CD4-positive, CD25-positive, alpha-beta regulatory T cell (primary cell): ENCODE measurements around the gene KXD1. TPM values are rescaled to one million over a fixed set of nuclear protein-coding genes. Genes with fewer than 3 reads are reported as not detected.
A peak's percentile ranks its signal among the peaks of the same experiment; 100 is the strongest.
"Not testable (repeated sequence)": the region's sequence is repeated elsewhere in the genome, so short reads cannot be mapped to it uniquely, and the experiment has no call there.

Experiments used
- ATAC-seq, 2 donors: fragments of 150-1000 bp; cut with Tn5 transposase; one replicate each; pipeline ENCODE4 v1.10.0; 2021; ENCODE audit warnings: low read depth in 2 of 2, moderate number of reproducible peaks in 2 of 2, moderate library complexity in 1 of 2
- DNase-seq, 3 donors: peaks; one replicate each; pipeline versions ENCODE4 v3.0.0 to v3.0.0-alpha.2; 2012 to 2022; ENCODE audit warnings: mixed read lengths in 1 of 3
- H3K27ac ChIP-seq: one replicate; pipeline ENCODE4 v1.7.0; 2013; ENCODE audit warnings: mild to moderate bottlenecking, low read length; ENCODE audit not compliant: insufficient read depth, poor library complexity, severe bottlenecking
- H3K27me3 ChIP-seq: one replicate; pipeline ENCODE4 v1.7.0; 2013; ENCODE audit warnings: low read length; ENCODE audit not compliant: control insufficient read depth, insufficient read depth
- H3K36me3 ChIP-seq: one replicate; pipeline ENCODE4 v1.7.0; 2013; ENCODE audit warnings: mild to moderate bottlenecking, low read length, moderate library complexity; ENCODE audit not compliant: control insufficient read depth, insufficient read depth
- H3K4me1 ChIP-seq: 2 replicates; pipeline ENCODE4 v1.7.0; 2013; ENCODE audit warnings: mild to moderate bottlenecking, low read length; ENCODE audit not compliant: insufficient read depth, control insufficient read depth, poor library complexity, severe bottlenecking
- H3K4me3 ChIP-seq: one replicate; pipeline ENCODE4 v1.7.0; 2013; ENCODE audit warnings: low read depth, mild to moderate bottlenecking, low read length, moderate library complexity
- H3K9me3 ChIP-seq, 2 experiments: 1 replicate in 1 of 2; 2 replicates in 1 of 2; pipeline ENCODE4 v1.7.0; 2013; ENCODE audit warnings: low read length in 2 of 2, mild to moderate bottlenecking in 1 of 2, moderate library complexity in 1 of 2; ENCODE audit not compliant: control insufficient read depth in 2 of 2
- H3K27ac Mint-ChIP-seq, 3 donors: one replicate each; pipeline ENCODE4 v1.8.0; 2020 to 2022; ENCODE audit warnings: mild to moderate bottlenecking in 3 of 3, mixed read lengths in 3 of 3, moderate library complexity in 2 of 3
- H3K27me3 Mint-ChIP-seq: one replicate; pipeline ENCODE4 v1.8.0; 2022; ENCODE audit warnings: mild to moderate bottlenecking, mixed read lengths
- H3K36me3 Mint-ChIP-seq: one replicate; pipeline ENCODE4 v1.8.0; 2020; ENCODE audit warnings: mixed read lengths
- H3K4me1 Mint-ChIP-seq, 4 donors: one replicate each; pipeline ENCODE4 v1.8.0; 2020 to 2022; ENCODE audit warnings: mixed read lengths in 4 of 4, mild to moderate bottlenecking in 1 of 4
- H3K4me3 Mint-ChIP-seq, 4 donors: one replicate each; pipeline ENCODE4 v1.8.0; 2020 to 2022; ENCODE audit warnings: mild to moderate bottlenecking in 4 of 4, mixed read lengths in 4 of 4, moderate library complexity in 3 of 4
- H3K9me3 Mint-ChIP-seq, 7 donors: one replicate each; pipeline ENCODE4 v1.8.0; 2020 to 2022; ENCODE audit warnings: mixed read lengths in 7 of 7, mild to moderate bottlenecking in 3 of 7, moderate library complexity in 2 of 7
- polyA plus RNA-seq, 4 donors: library from polyadenylated mRNA; unstranded; fragments of 300-500 nt; fragmentation: Illumina TruSeq; gene quantifications; one replicate each; pipeline ENCODE4 v1.2.3, GENCODE V29; 2021
- total RNA-seq: library from RNA; stranded (reverse); gene quantifications from one replicate; pipeline ENCODE4 v1.2.3, GENCODE V29; 2022

The KXD1 gene
- total and polyA plus RNA-seq, 5 donors from 2014 or later = 65.3 to 99.1 (median 90.6) TPM

DNA sequence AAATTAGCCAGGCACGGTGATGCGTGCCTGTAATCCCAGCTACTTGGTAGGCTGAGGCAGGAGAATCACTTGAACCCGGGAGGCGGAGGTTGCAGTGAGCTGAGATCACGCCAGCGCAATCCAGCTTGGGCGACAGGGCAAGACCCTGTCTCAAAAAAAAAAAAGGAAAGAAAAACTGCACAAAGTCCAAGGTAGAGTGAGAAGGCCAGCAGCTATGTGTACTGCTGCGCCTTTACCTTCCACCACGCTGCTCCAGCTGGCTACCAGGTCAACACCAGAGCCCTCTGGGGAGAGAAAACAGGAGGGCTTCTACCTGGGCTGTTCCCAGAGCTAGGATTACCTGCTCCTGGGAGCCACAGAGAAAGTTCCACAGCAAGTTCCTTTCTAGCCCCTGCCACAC is 39.0 kb upstream of the KXD1 start:
- no peaks in the 10 kb centered on the region for H3K27me3 ChIP-seq
- no peak overlapping the region for H3K27ac ChIP-seq
- Mint-ChIP-seq H3K27ac (no peak overlapping the region), H3K4me3 (peak overlapping the region in 2 of 4 donors; percentile 77 to 89), H3K27me3 (no peaks in the 10 kb centered on the region), H3K36me3 (no peaks in the 10 kb centered on the region), H3K4me1 (peaks cover 5 to 65% (median 23%) of the 10 kb centered on the region in 4 donors), H3K9me3 (no peaks in the 10 kb centered on the region)
- ATAC-seq (no peak), DNase-seq (no peak)
- no peaks in the 10 kb centered on the region for H3K36me3 ChIP-seq
- peaks cover 28% of the 10 kb centered on the region for H3K4me1 ChIP-seq
- no peak overlapping the region for H3K4me3 ChIP-seq
- H3K9me3 ChIP-seq = no peaks in the 10 kb centered on the region

DNA sequence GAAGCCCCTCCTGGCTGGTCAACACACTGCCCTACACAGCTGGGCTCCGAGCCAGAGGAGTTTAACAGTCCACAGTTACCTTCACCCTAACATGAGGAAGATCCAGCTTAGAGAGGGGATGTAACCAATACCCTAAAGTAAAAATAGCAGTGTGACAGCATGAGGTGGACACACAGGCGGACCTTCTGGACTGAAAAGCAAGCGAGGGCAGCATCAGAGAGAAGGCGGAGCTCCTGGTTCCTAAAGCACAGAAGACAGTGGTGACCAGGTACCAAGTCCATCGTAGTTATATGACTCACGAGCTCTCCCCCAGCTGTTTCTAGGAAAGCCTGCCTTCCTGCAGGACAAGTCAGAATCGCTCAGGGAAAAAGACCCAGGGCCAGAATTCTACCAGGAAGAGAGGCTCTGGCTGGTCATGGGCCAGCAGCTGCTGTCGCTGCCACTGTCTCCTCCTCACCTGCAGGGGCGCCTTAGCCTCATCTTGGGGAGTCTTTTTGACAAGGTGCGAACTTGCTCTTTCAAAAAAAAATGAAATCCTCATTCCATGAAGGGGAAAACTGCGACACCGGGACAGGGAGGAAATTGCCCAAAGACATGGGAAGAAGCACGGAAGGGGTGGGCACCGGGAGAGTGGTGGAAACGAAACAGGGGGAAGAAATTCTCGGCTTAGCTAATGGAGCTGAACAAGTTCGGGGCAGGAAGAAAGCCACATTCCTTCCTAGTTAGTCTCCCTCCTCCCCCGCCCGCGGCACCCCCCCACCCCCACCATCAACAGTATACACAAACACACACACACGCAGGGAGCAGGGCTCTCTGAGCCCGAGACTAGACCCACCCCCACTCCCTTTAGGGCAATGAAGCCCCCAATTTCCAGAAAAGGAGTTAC is 37.5 kb upstream of the KXD1 start:
- H3K4me1 ChIP-seq = peaks cover 23% of the 10 kb centered on the region
- no peaks in the 10 kb centered on the region for H3K27me3 ChIP-seq
- Mint-ChIP-seq H3K4me3 (peak overlapping the region; percentile 89 to 98 (median 92)), H3K27ac (peak overlapping the region in 2 of 3 donors; percentile 84 to 96), H3K4me1 (peaks cover 5 to 55% (median 20%) of the 10 kb centered on the region in 4 donors), H3K36me3 (no peaks in the 10 kb centered on the region), H3K9me3 (no peaks in the 10 kb centered on the region), H3K27me3 (no peaks in the 10 kb centered on the region)
- peak; percentile 37 to 77 (median 59) for DNase-seq
- H3K27ac ChIP-seq = peak overlapping the region; percentile 92
- H3K36me3 ChIP-seq = no peaks in the 10 kb centered on the region
- H3K9me3 ChIP-seq = no peaks in the 10 kb centered on the region
- no peak for ATAC-seq
- peak overlapping the region; percentile 86 for H3K4me3 ChIP-seq

DNA sequence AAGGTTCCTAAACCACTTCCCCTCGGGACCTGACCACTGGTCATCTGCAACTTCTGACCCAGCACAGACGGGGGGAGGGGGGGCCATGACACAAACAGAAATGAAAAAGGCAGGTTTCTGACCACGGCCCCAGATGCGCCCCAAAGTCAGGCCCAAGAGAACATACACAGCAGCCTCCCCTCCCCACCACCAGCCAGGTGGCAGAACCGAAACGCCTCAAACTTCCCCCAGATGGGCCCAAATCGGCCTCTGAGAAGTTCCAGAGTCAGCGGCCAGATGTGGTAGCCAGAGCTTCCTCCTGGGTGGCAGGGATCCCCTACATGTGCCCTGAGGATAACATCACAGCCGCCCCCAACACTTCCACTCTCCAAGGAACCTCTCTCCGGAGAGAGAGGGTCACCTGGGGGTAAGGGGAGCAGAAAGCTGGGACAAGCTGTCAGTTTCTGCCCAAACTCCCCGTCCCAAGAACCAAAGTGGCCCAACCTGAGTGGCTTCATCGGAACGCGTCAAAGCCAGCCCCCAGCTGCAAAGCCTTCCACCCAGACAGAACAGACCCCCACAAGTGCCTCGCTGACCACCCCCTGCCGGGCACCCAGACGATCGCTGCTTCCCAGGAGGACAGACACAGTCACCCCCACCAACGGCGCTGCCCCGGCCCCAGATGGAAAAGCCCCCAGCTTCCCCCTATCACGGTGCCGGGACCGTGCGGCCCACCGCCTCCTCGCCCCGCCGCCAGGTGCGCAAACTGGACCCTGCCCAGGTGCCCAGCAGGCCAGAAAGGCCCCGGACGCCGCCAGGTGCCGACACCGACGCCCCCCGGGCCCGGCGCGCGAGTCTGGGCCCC is 36.6 kb upstream of the KXD1 start:
- H3K27ac Mint-ChIP-seq = peak overlapping the region; percentile 77 to 96 (median 84)
- ATAC-seq (no peak), DNase-seq (peak in 2 of 3 donors; percentile 9 to 34)
- H3K4me1 Mint-ChIP-seq = peaks cover 5 to 47% (median 18%) of the 10 kb centered on the region in 4 donors
- peak overlapping the region; percentile 92 for H3K27ac ChIP-seq
- H3K9me3 ChIP-seq = no peaks in the 10 kb centered on the region
- peaks cover 18% of the 10 kb centered on the region for H3K4me1 ChIP-seq
- H3K4me3 ChIP-seq = peak overlapping the region; percentile 86
- no peaks in the 10 kb centered on the region for H3K27me3 ChIP-seq
- no peaks in the 10 kb centered on the region for H3K36me3 Mint-ChIP-seq
- H3K9me3 Mint-ChIP-seq = no peaks in the 10 kb centered on the region
- peak overlapping the region; percentile 89 to 98 (median 92) for H3K4me3 Mint-ChIP-seq
- no peaks in the 10 kb centered on the region for H3K27me3 Mint-ChIP-seq
- H3K36me3 ChIP-seq = no peaks in the 10 kb centered on the region

- peaks cover 2 to 40% (median 15%) of the 10 kb centered on the region in 4 donors for H3K4me1 Mint-ChIP-seq
- Histone ChIP-seq H3K36me3 (no peaks in the 10 kb centered on the region), H3K27me3 (no peaks in the 10 kb centered on the region), H3K4me1 (peaks cover 18% of the 10 kb centered on the region), H3K4me3 (peak within 1 kb of the TSS; percentile 86), H3K27ac (peak within 1 kb of the TSS; percentile 92), H3K9me3 (no peaks in the 10 kb centered on the region)
- no peaks in the 10 kb centered on the region for H3K36me3 Mint-ChIP-seq
- H3K27me3 Mint-ChIP-seq = no peaks in the 10 kb centered on the region
- H3K27ac Mint-ChIP-seq = peak within 1 kb of the TSS; percentile 77 to 97 (median 84)
- peak within 1 kb of the TSS; percentile 89 to 98 (median 92) for H3K4me3 Mint-ChIP-seq
- ATAC-seq (no peak), DNase-seq (no peak)
- no peaks in the 10 kb centered on the region for H3K9me3 Mint-ChIP-seq
These were observed 36.0 kb upstream of the KXD1 start, which contains the start of gene ELL for GRCh38 chr19:18521692-18522123. Gene ELL, minus strand, starts transcription at chr19:18522070. Its CDS starts 15 bp downstream, at chr19:18522055.

GRCh38 chr19:18522124-18522861 is 35.4 kb upstream of the KXD1 start:
- Mint-ChIP-seq H3K27me3 (no peaks in the 10 kb centered on the region), H3K27ac (peak overlapping the region; percentile 70 to 97 (median 84)), H3K9me3 (no peaks in the 10 kb centered on the region), H3K4me3 (peak overlapping the region; percentile 89 to 98 (median 92)), H3K36me3 (no peaks in the 10 kb centered on the region), H3K4me1 (peaks cover 2 to 37% (median 13%) of the 10 kb centered on the region in 4 donors)
- H3K4me1 ChIP-seq = peaks cover 18% of the 10 kb centered on the region
- no peaks in the 10 kb centered on the region for H3K27me3 ChIP-seq
- ATAC-seq (peak; percentile 88 to 92), DNase-seq (peak; percentile 100)
- H3K36me3 ChIP-seq = no peaks in the 10 kb centered on the region
- peak overlapping the region; percentile 68 for H3K4me3 ChIP-seq
- no peaks in the 10 kb centered on the region for H3K9me3 ChIP-seq
- H3K27ac ChIP-seq = peak overlapping the region; percentile 92

GRCh38 chr19:18522862-18523440 is 34.7 kb upstream of the KXD1 start:
- H3K27ac Mint-ChIP-seq = peak overlapping the region; percentile 70 to 97 (median 84)
- H3K4me3 Mint-ChIP-seq = peak overlapping the region in 3 of 4 donors; percentile 73 to 94 (median 90)
- not testable (repeated sequence) for H3K27me3 ChIP-seq, ATAC-seq, H3K36me3 Mint-ChIP-seq, H3K9me3 ChIP-seq, DNase-seq, H3K27me3 Mint-ChIP-seq, H3K9me3 Mint-ChIP-seq, H3K36me3 ChIP-seq
- H3K4me1 ChIP-seq = peaks cover 18% of the 10 kb centered on the region
- H3K27ac ChIP-seq = peak overlapping the region; percentile 92
- H3K4me3 ChIP-seq = peak overlapping the region; percentile 68
- H3K4me1 Mint-ChIP-seq = peaks cover 2 to 33% (median 12%) of the 10 kb centered on the region in 4 donors

GRCh38 chr19:18523841-18524240 is 33.8 kb upstream of the KXD1 start:
- Histone ChIP-seq H3K9me3 (no peaks in the 10 kb centered on the region), H3K36me3 (no peaks in the 10 kb centered on the region), H3K4me3 (no peak overlapping the region), H3K27ac (no peak overlapping the region), H3K4me1 (peaks cover 18% of the 10 kb centered on the region), H3K27me3 (no peaks in the 10 kb centered on the region)
- H3K36me3 Mint-ChIP-seq = no peaks in the 10 kb centered on the region
- H3K27ac Mint-ChIP-seq = peak overlapping the region in 1 of 3 donors; percentile 47
- no peaks in the 10 kb centered on the region for H3K9me3 Mint-ChIP-seq
- H3K4me3 Mint-ChIP-seq = no peak overlapping the region
- ATAC-seq (no peak), DNase-seq (no peak)
- no peaks in the 10 kb centered on the region for H3K27me3 Mint-ChIP-seq
- peaks cover 2 to 28% (median 11%) of the 10 kb centered on the region in 4 donors for H3K4me1 Mint-ChIP-seq
